ENCODE results near the gene SLC34A3.

SLC34A3 gene

DNA sequence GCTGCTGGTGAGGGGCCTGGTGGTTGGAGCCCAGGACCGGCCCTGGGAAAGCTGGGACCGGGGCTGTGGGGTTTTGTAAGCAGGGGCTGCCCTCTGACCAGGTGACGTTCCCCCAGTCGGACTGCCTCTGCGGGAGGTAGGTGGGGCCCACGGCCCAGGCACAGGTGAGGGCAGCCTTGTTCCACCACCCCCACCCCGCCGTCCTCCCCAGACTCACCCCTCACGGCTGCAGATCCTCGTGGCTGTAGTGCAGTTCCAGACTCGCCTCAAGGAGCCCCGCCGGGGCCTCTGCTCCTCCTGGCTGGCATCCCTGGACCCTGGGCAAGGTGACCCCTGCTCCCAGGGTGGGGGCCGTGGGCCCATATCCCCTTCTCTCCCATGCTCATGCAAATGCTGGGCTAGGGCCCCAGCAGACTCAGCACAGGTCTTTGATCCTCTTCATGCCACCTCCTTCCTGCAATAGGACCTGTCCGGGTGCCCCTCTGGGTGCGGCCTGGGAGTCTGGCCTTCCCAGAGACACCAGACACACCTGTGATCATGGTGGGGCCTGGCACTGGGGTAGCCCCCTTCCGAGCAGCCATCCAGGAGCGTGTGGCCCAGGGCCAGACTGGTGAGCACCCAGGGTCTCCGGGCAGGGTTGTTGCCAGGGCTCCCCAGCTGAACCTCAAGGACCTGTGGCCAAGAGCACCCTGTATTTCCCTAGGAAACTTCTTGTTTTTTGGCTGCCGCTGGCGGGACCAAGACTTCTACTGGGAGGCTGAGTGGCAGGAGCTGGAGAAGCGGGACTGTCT lies 15.3 kb upstream of the SLC34A3 start:
- no peak for DNase-seq (ENCODE audit: low read depth in 1 of 2, low spot score in 1 of 2)
- in situ Hi-C loops (cut with HindIII; ENCODE audit: low pct_unique_long_range_greater_than_20kb, low sequenced_read_pairs), result no loop called here
- TF ChIP-seq JUND (IDR thresholded peaks at IDR 0.05; ENCODE audit: low read depth), result no peak

DNA sequence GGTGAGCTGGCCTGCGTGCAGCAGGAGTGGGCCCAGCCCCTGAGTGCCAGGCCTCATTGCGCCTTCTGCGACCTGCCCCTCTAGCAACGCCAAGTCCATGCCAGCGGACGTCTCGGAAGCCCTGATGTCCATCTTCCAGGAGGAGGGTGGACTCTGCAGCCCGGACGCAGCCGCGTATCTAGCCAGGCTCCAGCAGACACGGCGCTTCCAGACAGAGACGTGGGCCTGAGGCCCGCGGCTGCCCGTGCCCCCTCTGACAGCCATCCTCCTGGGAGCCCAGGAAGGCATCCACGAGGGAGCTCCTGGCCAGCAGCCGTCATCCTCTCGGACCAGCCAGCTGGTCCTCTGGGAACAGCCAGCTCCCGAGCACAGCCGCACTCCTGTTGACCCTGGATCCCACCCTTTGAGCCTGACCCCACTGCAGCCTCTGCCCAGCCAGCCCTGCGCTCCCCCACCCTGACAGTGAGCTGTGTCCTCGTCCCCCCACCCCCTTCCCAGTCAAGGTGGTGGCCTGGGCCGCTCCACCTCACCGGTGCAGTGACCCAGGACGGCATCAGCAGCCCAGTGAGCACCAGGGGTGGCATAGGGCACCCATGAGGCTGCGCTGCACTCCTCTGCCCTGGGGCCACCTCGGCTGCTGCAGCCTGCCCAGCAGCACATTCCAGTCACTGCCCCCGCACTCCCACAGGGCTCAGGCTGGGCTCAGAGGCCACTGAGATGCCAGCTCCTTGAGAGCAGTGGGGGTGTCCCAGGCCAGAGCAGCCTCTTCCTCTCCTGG lies 14.3 kb upstream of the SLC34A3 start:
- in situ Hi-C loops (cut with HindIII; ENCODE audit: low pct_unique_long_range_greater_than_20kb, low sequenced_read_pairs), result no loop called here
- DNase-seq (ENCODE audit: low read depth in 1 of 2, low spot score in 1 of 2), result no peak
- TF ChIP-seq JUND (IDR thresholded peaks at IDR 0.05; ENCODE audit: low read depth), result no peak

DNA sequence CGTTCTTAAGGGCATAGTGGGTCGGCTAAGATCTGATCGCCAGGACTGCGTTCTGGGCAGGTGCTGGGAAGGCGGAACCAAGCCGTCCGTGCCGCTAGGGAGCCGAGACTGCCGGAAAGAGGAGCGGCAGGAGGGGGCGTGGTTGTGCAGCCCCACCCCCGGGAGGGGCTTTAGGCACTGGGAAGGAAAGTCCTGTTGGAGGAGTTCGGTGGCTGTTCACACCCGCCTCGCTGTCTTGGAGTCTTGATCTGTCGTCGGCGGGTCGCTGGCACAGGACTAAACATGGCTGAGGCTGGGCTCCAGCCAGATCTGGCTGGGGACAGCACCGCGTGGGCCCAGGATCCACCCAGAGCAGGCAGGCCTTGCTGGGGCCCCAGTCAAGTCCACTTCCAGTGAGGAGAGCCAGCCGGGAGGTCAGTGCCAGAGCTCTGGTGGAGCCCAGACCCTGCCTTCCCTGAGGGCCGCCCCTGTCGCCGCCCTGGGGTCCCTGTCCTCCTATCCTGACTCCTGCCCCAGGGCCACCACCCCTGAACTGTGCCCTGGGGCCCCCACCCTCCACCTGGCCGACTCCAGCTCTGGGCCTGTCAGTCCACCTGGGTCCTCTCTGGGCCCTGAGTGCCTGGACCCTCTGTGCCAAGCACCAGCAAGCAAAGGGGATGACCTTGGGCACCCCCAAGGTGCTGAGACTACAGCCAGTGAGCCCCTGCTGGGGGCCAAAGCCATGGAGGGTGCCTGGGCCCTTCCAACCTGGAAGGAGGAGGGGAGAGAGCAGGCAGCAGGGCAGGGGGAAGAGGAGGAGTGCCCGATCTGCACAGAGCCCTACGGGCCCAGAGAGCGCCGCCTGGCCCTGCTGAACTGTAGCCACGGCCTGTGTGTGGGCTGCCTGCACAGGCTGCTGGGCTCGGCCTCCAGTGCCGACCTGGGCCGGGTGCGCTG lies 13.2 kb upstream of the SLC34A3 start:
- DNase-seq (ENCODE audit: low read depth in 1 of 2, low spot score in 1 of 2), result peak; percentile 97 to 99
- TF ChIP-seq JUND (IDR thresholded peaks at IDR 0.05; ENCODE audit: low read depth), result no peak
- in situ Hi-C loops (cut with HindIII; ENCODE audit: low pct_unique_long_range_greater_than_20kb, low sequenced_read_pairs), result no loop called here

DNA sequence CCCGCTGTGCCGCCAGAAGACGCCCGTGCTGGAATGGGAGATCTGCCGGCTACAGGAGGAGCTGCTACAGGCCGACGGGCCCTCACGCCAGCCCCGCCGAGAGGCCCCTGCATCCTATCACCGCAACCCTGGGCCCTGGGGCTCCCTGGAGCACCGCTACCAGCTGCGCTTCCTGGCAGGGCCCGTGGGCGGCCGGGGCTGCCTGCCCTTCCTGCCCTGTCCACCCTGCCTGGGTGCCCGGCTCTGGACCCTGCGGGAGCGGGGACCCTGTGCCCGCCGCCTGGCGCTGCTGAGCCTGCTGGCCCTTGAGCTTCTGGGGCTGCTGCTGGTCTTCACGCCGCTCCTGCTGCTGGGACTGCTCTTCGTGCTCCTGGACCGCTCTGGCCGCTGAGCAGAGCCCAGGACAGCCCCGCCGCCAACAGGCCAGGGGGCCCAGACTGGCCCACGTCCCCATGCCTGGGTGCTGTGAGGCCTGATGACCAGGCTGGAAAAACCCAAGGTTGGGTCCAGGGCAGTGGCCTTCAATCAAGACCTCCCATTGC lies 12.4 kb upstream of the SLC34A3 start:
- TF ChIP-seq JUND (IDR thresholded peaks at IDR 0.05; ENCODE audit: low read depth), result no peak
- DNase-seq (ENCODE audit: low read depth in 1 of 2, low spot score in 1 of 2), result no peak
- in situ Hi-C loops (cut with HindIII; ENCODE audit: low pct_unique_long_range_greater_than_20kb, low sequenced_read_pairs), result no loop called here

DNA sequence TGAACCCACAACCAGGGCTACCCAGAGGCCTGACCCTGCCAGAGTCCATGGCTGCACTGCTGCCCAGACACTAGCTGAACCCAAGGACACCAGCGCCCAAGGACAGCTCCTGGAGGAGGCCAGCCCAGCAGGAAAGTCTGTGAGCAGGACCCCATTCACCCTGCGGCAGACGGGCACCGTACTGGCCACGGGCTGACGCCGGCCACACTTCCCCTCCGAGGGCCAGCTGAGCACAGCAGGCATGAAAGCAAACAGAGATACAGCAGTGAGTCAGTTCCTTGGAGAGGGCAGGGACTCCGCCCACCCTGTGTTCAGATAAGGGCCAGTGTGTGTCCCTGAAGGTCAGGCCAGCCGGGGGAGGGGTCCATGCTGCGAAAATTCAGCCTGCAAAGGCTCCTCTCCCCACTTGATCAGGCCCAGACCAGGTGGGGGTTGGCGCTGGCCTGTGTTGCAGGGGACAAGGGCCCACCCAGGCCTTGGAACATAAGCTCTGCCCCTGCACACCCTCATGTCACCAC lies 11.9 kb upstream of the SLC34A3 start:
- TF ChIP-seq JUND (IDR thresholded peaks at IDR 0.05; ENCODE audit: low read depth), result no peak
- in situ Hi-C loops (cut with HindIII; ENCODE audit: low pct_unique_long_range_greater_than_20kb, low sequenced_read_pairs), result no loop called here
- no peak for DNase-seq (ENCODE audit: low read depth in 1 of 2, low spot score in 1 of 2)

DNA sequence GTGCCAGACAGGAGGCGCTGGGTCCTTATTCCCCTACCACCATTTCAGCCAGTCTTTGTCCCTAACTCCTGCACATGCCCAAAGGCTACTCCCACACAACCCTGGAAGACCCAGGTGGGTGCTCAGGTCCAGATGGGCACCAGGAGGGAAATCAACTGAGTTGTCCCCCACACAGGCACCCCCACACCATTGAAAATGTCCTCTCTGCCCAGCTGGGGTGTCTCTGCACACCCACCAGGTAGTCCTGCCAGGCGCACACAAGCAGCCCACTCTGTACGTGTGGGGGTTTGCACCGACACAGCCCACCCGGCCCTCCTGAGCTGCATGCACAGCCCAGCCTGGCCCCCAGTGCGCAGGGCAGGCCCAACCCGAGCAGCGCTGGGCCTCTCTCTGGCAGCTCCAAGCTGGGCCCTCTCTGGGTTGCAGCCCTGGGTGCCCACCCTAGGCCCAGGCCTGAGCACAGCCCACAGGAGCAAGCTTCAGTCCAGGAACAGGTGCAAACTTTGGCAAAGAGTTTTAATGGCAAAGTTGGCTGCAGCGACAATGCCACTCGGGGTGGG lies 10.9 kb upstream of the SLC34A3 start:
- in situ Hi-C loops (cut with HindIII; ENCODE audit: low pct_unique_long_range_greater_than_20kb, low sequenced_read_pairs), result no loop called here
- TF ChIP-seq JUND (IDR thresholded peaks at IDR 0.05; ENCODE audit: low read depth), result no peak
- no peak for DNase-seq (ENCODE audit: low read depth in 1 of 2, low spot score in 1 of 2)

DNA sequence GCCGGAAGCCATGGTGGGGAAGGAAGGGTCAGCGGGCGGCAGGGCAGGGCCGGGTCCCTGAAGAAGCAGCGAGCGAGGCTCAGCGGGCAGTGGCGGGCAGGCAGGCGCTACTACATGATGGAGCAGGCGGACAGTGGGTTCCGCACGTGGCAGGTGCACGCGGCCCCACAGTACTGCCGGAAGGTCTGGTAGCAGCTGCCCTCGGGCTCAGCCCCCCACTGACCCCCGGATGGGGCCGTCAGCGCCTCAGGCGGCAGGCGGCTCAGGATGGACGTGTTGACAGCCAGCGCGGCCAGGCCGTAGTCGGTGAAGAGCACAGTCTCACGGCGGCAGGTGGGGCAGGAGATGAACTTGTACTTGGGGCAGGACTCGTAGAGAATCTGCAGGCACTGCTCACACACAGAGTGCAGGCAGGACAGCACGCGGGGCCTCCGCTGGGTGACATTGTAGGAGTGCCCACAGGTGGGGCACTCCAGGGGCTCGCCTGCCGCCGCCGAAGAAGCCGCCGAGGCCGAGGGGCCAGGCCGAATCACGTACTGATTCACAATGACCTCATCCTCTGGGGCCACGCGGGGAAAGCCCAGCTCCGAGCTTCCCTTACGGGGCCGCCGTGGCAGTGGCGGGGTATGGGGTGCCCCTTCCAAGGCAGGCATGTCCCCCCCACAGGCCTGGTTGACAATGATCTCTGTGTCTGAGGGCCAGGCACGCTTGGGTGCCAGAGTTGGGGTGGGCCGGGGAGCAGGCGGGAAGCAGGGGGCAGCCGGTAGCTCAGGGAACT lies 10.2 kb upstream of the SLC34A3 start:
- in situ Hi-C loops (cut with HindIII; ENCODE audit: low pct_unique_long_range_greater_than_20kb, low sequenced_read_pairs), result no loop called here
- DNase-seq (ENCODE audit: low read depth in 1 of 2, low spot score in 1 of 2), result no peak
- TF ChIP-seq JUND (IDR thresholded peaks at IDR 0.05; ENCODE audit: low read depth), result no peak

DNA sequence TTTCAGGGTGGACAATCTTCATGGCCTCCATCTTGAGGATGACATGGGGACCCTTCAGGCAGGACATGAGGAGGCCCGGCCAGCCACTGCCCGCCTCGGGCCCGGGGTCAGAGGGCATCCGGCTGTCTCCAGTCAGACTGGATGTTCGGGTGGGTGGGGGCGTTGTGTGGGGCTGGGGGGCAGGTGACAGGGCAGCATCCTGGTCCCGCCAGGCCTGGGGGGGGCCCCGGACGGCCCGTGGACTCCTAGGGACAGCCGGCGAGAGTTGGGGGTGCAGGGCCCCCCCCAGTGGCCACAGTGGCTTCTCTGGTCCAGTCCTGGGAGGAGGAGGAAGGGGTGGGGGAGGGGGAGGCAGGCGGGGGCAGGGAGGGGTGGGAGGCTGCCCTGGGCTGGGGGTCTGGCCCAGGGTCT lies 9.6 kb upstream of the SLC34A3 start:
- in situ Hi-C loops (cut with HindIII; ENCODE audit: low pct_unique_long_range_greater_than_20kb, low sequenced_read_pairs), result no loop called here
- DNase-seq (ENCODE audit: low read depth in 1 of 2, low spot score in 1 of 2), result no peak
- TF ChIP-seq JUND (IDR thresholded peaks at IDR 0.05; ENCODE audit: low read depth), result no peak

DNA sequence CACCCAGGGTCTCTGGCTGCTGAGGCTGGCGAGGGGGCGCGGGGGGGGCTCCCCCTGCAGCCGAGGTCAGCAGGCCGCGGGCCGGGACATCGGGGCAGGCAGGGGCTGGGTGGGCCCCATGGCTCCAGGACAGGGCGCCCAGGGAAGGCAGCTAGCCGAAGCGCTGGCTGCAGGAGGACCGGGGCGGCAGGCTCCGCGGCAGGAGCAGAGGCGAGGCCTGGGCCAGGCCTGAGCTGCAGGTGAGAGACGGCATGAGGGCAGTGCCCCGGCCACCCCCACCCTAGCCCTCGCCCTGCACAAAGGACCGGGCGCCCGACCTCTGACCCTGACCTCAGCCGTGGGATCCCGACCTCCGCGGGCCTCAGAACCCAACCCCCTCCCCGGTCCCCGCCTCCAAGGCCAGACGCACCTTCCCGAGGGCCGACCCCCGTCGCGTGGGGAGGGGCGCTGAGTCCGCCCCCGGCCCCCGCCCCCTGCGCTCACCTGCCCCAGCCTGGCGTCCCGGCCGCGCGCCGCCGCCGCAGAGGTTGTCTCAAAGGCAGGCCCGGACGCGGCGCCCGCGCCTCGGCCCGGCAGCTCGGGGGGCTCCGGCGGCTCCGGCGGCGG lies 9.1 kb upstream of the SLC34A3 start:
- in situ Hi-C loops (cut with HindIII; ENCODE audit: low pct_unique_long_range_greater_than_20kb, low sequenced_read_pairs), result no loop called here
- TF ChIP-seq JUND (IDR thresholded peaks at IDR 0.05; ENCODE audit: low read depth), result no peak
- DNase-seq (ENCODE audit: low read depth in 1 of 2, low spot score in 1 of 2), result peak in 1 of 2 experiments; percentile 55

DNA sequence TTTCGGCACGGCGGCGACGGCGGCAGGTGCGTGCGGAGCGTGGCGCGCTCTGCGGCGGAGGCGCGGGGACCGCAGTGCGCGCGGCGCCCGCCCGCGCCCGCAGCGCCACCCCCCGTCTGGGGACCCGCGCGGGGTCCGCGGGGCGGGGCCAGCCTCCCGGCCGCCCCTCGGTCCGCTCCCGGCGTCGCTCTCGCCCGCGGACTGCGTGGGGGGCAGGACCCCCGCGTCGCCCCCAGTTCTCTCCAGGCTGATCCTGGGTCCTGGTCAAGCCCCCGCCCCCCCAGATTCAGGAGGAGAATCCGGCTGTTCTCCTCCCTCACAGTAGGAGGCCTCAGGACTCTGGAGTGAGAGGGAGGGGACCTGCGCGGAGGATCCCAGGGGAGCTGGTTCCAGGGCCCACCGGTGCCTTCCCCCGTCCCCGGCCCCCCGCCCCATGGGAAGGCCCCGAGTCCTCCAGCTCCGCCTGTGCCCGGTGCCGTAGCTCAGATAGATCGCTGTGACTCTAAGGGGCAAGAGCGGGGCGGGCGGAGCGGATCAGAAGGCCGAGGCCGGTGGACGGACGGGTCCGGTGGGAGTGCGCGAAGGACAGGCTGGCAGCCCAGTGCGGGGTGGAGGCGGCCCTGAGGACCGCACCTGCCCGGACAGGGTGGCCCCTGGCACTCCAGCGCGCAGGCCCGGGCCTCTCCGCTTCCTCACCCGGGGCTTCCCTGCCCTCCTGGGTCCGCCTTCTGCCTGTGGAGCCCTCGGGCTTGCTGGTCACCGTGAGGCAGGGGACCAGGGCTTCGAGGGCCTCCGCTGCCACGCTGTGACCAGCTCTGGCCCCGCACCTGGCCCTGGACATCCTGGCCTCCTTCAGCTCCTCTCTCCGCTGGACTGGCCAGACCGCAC lies 8.3 kb upstream of the SLC34A3 start, which contains the start of gene RNF208:
RNF208 (minus strand) TSS at position 51 of the 888 bp plus-strand sequence. CDS start 1,028 bp downstream, outside the sequence.
- peak in 1 of 2 experiments; percentile 70 for DNase-seq (ENCODE audit: low read depth in 1 of 2, low spot score in 1 of 2)
- no peak for TF ChIP-seq JUND (IDR thresholded peaks at IDR 0.05; ENCODE audit: low read depth)
- in situ Hi-C loops (cut with HindIII; ENCODE audit: low pct_unique_long_range_greater_than_20kb, low sequenced_read_pairs), result no loop called here

Measured in T47D (cell line).